Measurements from ENCODE around the gene DST.

DST gene

DNA sequence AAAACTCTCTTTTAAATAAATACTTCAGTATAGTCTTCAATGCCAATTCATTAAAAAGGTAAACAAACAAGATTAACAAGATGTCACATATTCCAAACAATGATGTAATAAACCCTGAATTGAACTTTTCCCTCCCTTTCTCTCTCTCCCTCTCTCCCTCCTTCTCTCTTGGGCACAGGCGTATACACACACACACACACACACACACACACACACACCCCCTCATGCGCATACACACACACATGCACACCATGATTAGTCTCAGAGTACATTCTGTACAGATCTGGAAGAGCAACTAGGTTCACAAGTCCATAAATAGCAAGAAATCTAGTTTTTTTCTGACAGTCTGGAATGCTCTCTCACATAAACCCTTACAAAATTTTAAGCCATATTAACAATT, 128.3 kb downstream of the DST start:
- TF ChIP-seq, protein P1, sequence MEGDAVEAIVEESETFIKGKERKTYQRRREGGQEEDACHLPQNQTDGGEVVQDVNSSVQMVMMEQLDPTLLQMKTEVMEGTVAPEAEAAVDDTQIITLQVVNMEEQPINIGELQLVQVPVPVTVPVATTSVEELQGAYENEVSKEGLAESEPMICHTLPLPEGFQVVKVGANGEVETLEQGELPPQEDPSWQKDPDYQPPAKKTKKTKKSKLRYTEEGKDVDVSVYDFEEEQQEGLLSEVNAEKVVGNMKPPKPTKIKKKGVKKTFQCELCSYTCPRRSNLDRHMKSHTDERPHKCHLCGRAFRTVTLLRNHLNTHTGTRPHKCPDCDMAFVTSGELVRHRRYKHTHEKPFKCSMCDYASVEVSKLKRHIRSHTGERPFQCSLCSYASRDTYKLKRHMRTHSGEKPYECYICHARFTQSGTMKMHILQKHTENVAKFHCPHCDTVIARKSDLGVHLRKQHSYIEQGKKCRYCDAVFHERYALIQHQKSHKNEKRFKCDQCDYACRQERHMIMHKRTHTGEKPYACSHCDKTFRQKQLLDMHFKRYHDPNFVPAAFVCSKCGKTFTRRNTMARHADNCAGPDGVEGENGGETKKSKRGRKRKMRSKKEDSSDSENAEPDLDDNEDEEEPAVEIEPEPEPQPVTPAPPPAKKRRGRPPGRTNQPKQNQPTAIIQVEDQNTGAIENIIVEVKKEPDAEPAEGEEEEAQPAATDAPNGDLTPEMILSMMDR (IDR thresholded peaks at IDR 0.05; ENCODE audit: low read depth, low read length, missing control alignments): no peak
- DNase-seq (ENCODE audit: low read depth): no peak
- H3K4me3 ChIP-seq (ENCODE audit: low read depth, low read length): no peak overlapping the region

DNA sequence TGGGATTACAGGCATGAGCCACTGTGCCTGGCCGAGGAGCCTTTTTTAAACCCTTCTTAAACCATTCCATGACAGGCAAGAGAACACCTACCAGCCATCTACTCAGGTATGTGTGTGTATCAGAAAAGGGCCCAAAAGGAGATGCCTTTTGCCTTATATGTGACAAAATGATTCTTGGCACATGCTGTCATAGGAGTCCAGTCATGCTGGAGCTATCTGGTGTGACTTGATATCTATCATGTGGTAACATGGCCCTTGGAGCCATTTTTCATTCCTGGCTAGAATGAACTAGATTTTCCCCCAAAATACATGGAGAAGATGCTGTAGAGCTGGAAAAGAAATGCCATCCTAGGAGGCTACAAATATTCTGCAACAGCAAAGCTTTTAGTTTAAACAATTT, 129.1 kb downstream of the DST start:
- H3K4me3 ChIP-seq (ENCODE audit: low read depth, low read length): no peak overlapping the region
- TF ChIP-seq, protein P1 (IDR thresholded peaks at IDR 0.05; ENCODE audit: low read depth, low read length, missing control alignments): no peak
- no peak for DNase-seq (ENCODE audit: low read depth)

DNA sequence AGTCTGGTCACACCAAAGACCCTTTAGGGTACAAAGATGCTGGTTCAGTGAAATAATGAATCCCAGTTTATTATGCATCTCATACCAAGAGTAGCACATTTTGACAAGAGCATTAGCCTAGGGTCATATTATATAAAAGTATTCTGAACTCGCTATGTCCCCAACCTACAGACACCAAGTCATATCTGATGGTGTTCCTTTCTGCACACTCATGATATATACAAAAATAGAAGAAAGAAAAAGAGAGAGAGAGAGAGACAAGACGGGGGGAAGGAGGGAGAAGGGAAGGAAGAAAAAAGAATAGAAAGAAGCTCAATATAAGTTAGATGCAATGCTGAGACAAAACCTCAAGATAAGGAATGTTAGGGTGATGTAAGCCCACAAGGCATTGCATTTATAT, 131.1 kb downstream of the DST start:
- TF ChIP-seq, protein P1 (IDR thresholded peaks at IDR 0.05; ENCODE audit: low read depth, low read length, missing control alignments): no peak
- no peak for DNase-seq (ENCODE audit: low read depth)
- H3K4me3 ChIP-seq (ENCODE audit: low read depth, low read length): no peak overlapping the region

DNA sequence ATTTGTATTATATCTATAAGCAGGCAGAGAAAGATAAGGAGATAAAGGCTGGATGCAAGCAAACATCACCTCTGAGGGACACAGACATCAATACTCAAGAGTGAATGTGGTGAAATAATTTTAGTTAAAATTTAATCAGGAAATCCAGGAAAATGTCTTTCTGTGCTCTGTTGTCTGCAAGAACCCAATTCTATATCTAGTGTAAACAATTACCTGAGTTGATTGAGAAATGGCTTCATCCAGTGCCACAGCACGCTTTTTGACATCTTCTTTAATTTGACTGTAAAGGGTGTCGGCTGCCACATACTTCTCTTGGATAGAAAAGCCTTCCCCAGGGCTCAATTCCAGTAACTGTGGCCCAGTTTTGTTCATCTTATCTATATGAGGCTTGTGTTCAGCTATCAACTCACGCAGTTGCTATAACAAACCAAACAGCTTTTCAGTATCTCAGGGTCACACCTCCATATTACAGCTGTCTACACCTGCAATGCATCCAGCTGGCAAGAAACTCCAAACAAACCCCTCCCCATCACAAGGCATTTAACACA, 131.6 kb downstream of the DST start:
- TF ChIP-seq, protein P1 (IDR thresholded peaks at IDR 0.05; ENCODE audit: low read depth, low read length, missing control alignments): no peak
- no peak overlapping the region for H3K4me3 ChIP-seq (ENCODE audit: low read depth, low read length)
- DNase-seq (ENCODE audit: low read depth): no peak

DNA sequence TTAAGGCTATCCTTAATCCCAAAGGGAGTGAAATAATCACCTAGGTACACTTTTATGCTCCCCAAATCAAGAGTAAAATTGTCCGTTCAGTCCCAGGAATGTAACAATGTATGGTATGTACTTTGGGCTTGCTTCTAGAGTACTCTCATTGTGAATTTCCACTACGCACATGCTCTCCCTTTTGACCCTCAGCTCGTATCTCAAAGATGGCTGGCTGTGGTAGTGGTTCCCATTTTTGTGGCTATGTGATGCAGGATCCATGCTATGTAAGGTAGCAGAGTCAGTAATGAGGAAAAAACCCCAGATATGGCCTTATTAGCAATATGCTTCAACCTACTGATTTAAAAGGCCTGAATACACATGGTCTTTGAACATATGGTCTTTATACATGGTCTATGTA, 133.7 kb downstream of the DST start:
- TF ChIP-seq, protein P1 (IDR thresholded peaks at IDR 0.05; ENCODE audit: low read depth, low read length, missing control alignments): no peak
- no peak overlapping the region for H3K4me3 ChIP-seq (ENCODE audit: low read depth, low read length)
- DNase-seq (ENCODE audit: low read depth): no peak

DNA sequence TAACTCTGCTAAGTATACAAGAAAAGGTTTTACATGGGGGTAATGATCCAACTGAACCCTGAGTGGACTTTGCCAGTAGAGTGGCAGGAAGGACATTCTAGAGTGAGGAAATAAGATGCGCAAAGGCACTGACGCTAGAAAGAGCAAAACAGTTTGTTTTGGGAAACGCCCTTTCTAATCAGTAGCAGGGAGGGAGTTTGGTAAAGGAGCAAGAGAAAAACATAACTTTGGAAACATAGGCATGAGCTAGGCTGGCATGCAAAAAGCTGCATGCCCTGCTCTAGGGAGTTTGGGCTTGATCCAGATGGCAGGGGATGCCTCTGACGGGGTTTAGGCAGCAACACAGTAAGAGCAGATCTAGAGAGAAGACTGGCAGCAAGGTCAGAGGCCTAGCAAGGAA, 135.2 kb downstream of the DST start:
- DNase-seq (ENCODE audit: low read depth): no peak
- TF ChIP-seq, protein P1 (IDR thresholded peaks at IDR 0.05; ENCODE audit: low read depth, low read length, missing control alignments): no peak
- no peak overlapping the region for H3K4me3 ChIP-seq (ENCODE audit: low read depth, low read length)

DNA sequence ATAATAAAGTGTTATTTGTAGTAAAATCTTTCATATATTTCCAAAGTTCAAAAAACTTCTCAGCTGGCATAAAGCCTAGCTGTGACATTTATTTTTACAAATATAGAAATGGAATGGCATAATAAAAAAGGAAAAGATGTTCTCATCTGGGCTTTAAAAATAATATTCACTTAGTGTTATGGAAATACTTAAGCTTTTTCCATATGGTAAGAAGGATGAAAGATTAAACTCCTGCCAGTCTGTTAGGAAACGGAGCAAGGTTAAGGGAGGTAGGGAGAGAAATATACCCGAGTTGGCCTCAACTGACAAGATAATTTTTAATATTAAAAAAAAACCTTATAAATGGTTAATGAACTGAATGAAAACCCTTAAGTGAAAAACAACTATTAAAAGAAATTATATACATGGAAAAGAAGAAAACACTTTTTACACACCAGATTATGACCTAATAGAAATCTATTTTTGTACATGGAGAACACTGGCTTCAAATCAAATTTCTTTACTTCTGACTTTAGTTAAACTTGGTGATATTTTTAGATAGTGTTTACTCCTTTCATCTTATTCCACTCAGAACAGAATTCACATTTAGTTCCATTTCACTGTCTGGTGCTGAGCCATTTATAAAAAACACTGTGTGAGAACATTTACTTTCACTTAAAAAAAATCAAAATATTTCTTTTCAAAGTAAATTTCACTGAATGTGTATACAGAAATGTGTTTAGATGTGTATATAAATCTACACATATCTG, 137.0 kb downstream of the DST start:
- no peak overlapping the region for H3K4me3 ChIP-seq (ENCODE audit: low read depth, low read length)
- TF ChIP-seq, protein P1 (IDR thresholded peaks at IDR 0.05; ENCODE audit: low read depth, low read length, missing control alignments): no peak
- DNase-seq (ENCODE audit: low read depth): no peak

Data from GM12864 (cell line).